Bone marrow (tissue), 2 donors: ENCODE measurements around the gene RPL31.
"Not testable (repeated sequence)": the region's sequence is repeated elsewhere in the genome, so short reads cannot be mapped to it uniquely, and the experiment has no call there.

Source experiments
- DNase-seq, 2 donors: peaks; one replicate each; lab custom pipeline; 2025; lab: John Stamatoyannopoulos, UW

Gene RPL31

DNA sequence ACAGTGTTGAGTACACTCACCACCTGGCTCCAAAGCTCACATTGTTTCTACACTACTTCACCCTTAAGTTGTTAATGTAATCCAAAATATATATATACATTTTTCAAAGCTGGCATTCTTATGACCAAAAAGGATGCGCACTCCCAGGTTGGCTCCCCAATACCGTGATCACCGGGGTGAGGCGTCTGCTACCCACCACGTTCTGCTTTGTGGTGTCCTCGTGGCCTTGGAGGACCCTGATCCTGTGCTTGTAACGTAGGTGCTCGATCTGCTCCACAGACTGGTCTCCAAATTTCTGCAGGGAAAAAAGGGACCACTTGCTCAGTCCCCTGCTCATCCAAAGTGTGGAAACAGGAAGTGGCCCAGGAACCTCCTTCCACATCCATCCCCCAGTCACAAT lies 25.8 kb downstream of the RPL31 start:
- no peak for DNase-seq

DNA sequence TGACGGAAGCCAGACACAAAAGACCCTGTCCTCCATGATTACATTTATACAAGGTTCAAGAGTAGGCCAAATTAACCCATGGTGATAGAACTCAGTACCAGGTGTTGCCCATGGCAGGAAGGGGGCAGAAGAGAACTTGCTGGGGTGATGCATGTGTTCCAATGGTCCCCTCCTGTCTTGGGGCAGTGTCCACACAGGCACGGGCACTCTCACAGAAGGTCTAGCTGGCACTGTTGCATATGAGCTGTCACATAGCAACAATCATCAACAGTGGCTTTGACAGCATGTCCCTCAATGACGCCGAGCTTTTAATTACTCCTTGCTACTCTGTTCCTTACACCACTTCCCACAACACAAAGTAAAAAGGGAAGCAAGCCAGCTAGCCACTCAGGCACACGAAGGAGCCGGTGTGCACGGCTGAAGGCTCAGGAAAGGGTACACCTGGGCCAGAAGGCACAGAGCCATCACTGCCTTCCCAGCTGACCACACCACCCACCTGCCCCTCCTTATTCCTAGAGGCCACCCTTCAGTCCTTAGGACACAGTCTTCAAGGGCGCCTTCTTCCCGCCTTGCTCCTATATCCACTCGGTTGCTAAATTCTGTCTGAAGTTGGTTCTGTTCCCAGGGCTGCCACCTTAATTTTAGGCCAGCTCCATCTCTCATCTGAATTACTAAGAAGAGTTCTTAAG lies 28.9 kb downstream of the RPL31 start:
- DNase-seq, result no peak

DNA sequence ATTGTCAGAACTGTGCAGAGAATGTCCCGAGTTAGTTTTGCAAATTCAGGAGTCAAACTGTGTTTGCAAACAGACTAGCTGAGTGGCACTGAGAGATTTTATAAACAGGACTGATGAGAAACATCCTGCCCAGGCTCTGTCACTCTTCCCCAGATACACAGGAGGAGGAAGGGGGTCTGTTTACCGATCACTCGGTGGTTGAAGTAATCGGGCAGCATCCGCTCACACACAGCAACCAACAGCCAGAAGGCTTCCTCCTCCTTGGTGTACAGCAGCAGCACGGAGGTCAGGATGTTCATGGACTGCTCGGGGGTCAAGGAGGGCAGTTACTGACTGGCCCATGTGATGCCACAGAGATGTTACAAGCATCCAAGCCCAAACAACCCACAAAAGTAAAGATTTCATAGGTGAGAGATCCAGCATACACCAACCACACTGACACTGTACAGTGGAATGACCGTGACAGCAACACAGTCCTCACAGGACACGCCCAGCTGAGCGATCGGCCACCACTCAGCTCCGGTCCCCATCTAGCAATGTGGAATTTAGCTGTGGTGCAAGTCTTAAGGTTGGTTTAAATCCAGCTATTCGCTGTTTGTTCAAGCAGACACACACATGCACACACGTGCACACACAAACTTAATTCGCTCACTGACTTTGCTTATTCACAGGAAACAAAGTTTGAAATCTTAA lies 30.1 kb downstream of the RPL31 start:
- no peak for DNase-seq

DNA sequence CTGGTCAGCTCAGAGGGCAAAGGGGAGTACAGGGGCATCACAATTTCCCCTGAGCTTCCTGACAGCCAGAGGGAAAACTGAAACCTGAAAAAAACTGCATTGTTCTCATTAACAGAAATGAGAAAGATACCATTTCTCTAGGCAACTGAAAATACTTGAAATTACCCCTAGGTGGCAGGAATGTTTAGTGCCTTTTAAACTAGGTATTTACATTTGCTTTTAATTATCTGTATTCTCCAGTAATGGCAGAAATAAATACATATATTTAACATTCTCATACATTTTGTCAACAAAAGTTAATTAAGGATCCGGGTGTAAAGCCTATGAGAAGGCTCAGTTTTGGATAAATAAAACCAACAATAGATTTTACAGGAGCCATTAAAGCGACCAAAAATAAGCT lies 34.5 kb downstream of the RPL31 start:
- peak in 1 of 2 donors; percentile 4 for DNase-seq

DNA sequence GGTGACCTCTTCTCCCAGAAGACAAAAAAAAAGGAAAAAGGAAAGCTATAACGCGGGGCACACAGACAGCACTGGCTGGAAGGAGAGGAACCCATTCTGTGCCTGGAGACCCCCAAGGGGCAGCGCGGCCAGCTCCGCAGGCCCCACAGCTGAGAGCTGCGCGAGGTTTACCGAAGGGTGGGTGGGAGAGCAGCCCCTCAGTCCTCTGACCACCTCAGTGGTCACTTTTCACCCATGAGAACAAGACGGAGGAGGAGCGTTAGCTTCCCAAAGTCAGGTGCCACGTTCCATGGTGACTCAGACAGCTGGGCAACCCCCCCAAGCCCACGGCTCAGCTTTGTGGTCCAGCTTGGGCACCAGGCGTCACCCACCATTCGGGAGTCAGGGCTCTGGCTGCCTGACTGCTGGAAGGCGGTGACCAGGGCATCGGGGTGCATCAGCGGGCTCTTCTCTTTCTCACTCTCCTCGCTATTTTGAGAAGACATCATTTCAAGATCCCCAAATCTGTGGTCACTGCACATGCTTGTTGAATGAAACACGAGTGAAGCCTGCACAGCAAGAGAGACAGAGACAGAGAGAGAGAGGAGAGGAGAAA lies 35.2 kb downstream of the RPL31 start:
- DNase-seq, result no peak

DNA sequence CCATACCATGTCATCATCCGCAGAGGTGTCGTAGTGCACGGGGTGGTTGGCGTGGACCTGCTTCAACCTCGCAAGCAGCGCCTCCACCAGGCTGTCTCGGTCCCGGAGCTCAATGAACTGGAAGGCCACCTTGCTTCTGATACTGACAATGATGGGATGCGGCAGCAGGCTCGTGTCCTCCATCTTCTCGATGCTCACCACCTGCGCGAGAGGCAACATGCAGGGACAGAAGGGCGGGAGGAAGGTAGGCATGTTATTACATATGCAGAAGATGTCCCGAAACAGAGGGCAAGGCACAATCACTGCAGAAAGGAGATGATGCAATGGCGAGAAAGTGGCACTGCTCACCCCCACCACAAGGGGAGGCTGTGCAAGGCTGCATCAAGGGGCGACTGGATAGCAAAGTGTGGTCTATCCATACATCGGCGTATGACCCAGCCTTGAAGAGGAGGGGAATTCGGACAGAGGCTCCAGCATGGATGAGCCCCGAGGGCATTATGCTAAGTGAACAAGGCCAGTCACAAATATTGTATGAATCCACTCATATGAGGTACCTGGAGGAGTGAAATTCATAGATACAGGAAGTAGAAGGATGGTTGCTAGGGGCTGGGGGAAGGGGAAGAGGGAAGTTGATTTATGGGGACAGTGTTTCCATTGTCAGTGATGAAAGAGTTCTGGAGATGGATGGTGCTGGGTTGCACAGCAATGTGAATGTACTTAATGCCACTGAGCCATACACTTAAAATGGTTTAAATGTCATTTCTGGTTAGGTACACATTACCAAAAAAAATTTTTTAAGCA lies 36.6 kb downstream of the RPL31 start:
- DNase-seq, result peak in 1 of 2 donors; percentile 4

DNA sequence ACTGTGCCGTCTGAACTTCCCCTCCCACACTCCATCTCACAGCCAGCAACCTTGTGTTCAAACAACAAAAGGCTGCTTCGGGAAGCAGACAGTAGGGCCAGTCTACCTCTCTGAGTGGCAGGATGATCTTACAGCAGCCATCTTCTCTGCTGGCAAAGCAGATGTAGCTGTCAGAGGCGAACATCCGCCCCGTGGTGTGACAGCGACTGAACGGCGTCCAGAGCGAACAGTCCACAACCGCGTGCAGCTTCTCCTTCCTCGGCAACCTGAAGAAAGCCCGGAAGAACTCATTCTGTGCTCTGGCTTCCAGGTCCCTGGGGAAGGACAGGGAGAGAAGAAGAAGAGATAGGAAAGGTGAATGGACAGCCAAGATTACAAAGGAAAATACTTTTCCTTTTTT lies 38.0 kb downstream of the RPL31 start:
- DNase-seq, result no peak

DNA sequence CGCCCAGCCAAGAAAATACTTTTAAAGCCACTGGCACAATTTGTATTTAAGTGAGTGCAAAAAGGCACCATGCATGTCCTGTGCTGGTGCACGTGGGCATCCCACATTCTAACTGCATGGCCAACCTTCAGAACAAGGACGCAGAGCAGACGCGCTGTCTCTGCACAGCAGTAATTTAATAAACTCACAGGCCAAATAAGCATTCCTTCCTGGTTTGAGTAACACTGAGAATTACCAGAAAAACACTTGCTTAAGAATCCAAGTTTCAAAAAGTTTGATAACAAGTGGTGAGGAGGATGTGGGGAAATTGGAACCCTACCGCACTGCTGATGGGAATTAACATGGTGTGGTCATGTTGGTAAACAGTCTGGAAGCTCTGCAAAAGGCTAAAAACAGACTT lies 38.7 kb downstream of the RPL31 start:
- no peak for DNase-seq

DNA sequence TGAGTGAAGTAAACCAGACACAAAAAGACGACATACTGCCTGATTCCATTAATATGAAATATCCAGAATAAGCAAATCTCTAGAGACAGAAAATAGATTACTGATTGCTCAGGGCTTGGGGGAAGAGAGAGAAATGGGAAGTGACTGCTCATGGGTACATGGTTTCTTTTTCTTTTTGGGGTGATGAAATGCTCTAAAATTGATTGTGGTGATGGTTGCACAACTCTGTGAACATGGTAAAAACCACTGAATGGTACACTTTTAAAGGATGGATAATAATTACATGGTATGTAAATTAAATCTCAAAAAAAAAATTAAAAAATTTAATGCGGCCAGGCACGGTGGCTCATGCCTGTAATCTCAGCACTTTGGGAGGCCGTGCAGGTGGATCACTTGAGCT lies 39.3 kb downstream of the RPL31 start:
- no peak for DNase-seq

DNA sequence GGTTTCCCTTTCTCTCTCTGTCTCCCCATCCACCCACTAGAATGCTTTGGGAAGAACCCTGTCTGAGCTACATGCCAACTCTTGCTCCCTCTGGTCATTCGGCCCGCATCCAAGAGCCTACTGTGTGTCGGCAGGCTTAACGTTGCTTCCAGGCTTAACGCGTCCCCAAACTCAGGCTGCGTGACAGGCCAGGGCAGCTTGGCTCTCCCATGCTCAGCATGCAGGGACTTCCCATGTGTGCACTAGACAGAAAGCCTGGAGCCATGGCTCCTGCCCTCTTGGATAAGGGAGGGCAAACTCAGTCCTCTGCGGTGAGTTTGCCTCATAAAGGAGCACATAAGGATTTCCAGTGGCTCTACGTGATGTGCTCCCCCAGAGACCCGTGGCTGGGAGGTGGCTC lies 43.2 kb downstream of the RPL31 start:
- no peak for DNase-seq

DNA sequence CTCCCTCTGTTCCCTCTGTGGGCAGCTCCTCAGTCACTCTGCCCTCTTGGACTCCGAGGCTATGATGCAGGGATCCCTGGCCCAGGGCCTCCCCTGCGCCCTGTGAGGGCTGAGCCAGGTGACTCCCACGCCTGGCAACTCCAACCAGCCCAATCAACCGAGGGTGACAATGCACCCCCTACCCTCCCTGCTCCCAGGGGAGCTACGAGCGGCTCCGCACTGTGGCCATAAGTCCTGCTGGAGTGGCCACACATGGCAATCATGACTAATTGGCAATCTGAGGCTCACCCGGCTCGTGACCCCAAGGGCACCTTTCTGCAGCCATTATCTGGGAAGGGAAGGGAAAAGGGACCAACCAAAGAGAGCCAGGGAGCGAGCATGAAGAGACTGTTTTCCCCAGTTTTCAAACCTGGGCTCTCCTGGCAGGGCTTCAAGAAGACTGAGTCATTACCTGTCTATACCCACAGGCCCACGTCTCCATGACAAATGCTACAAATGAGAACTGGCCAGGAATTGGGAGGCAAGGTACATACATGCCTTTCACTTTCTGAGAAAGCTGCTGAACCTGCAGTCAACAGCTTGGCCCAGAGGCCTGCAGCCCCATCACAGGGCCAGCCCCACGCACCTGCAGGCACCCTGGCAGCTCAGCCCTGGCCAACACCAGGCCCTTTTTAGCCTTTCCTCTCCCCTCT lies 45.1 kb downstream of the RPL31 start:
- DNase-seq, result no peak

DNA sequence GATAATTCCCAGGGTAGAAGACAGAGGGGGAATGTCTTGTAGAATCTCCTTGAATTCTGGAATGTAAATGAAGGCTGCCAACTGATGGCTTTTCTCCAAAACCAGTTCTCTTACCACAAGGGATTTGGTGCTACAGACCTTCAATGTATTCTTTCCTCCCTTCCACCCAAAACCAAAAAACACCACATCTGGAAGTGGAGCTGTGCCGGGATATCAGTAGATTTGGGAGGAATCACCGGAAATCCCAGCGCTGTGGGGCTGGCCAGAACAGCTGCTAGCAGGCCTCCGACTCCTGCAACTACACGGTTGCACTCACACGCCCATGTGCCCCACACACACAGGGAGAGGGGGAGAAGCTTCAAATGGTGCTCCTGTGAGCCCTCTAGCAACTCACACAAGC lies 45.7 kb downstream of the RPL31 start:
- no peak for DNase-seq

DNA sequence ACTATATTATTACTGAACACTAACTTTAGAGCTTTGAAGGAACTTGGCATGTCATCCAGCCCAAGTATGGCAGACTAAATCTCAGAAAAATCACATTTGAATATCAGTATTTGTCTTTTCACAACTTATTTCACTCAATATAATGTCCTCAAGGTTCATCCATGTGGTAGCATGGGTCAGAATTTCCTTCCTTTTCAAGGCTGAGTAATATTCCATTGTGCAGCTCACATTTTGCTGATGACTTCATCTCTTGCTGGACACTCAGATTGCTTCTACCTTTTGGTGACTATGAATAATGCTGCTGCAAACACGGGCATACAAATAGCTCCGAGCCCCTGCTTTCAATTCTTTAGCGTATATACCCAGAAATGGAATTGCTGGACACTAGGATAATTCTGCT lies 46.7 kb downstream of the RPL31 start:
- no peak for DNase-seq

DNA sequence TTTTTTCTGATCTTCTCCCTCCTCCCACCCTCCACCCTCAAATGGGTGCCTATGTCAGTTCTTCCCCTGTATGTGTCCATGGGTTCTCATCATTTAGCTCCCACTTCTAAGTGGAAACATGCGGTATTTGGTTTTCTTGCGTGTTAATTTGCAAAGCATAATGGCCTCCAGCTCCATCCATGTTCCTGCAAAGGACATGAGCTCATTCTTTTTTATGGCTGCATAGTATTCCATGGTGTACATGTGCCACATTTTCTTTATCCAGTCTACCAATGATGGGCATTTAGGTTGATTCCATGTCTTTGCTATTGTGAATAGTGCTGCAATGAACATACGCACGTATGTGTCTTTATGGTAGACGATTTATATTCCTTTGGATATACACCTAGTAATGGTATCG lies 48.8 kb downstream of the RPL31 start:
- not testable (repeated sequence) for DNase-seq

DNA sequence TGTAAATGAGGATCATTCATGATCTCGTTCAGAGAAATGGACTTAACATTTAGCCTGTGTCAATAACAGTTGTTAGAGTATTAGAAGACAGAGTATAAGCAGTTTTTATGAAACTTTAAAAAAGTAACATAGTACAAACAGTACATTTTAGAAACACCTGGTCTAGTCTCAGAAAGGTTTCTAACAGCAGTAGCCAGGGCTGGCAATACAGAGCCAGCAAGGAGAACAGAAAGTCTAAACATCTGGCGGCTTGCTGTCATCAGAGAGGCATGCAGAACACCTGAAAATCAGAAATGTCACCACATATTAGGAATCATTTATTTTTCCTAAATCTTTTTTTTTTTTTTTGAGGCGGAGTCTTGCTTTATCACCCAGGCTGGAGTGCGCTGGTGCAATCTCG lies 50.1 kb downstream of the RPL31 start:
- DNase-seq, result no peak

DNA sequence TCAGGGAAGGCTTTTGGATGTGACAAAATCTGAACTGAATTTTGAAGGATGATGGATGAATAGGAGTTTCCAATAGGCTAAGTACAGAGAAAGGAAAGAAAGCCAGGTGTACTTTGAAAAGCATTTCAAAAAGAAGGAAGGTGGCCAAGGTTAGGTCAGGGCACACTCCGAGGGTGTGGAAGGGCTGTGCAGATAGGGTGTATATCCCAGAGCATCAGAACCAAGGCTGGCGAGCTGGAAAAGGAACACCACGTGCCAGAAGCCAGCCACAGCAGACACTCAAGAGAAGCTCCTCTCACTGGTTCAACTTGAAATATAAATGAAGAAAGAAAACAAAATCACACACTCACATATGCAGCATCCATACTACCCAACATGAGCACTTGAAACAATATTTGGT lies 51.0 kb downstream of the RPL31 start:
- DNase-seq, result no peak
